SHP77 treated with DMSO at 0.1 percent for 48 hours (cell line): ENCODE measurements around the gene CREBZF.
"Not testable (repeated sequence)": the region's sequence is repeated elsewhere in the genome, so short reads cannot be mapped to it uniquely, and the experiment has no call there.

ENCODE experiments used
- DNase-seq: peaks from one replicate; lab custom pipeline; 2025; lab: John Stamatoyannopoulos, UW

The CREBZF gene

DNA sequence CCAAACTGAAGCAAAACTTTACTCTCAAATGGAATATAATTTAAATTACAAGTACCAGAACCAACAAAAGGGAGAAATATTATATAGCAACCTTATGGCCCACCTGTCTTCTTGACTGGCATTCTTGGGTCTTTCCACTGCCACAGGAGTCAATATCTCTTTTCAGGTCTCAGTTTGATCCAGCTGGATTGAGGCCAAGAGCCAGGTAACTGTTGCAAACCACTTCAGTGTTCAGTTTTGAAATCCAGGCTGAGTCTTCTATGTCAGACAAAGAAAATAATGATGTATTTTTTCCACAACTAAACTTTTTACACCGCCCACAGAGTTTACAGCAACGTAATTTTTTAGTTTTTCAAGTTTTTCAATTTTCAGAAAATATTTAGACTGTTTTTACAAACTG lies 38.4 kb downstream of the CREBZF start:
- DNase-seq, result no peak

DNA sequence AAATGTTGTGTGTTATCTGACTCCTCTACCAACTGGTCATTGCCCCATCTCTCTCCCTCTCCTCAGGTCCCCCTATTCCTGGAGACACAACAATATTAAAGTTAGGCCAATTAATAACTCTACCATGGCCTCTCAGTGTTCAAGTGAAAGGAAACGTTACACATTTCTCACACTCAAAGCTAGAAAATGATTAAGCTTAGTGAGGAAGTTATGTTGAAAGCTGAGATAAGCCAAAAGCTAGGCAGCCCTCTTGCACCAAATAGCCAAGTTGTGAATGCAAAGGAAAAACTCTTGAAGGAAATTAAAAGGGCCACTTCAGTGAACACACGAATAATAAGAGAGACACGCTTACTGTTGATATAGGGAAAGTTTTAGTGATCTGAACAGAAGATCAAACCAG lies 44.7 kb downstream of the CREBZF start:
- DNase-seq, result no peak

DNA sequence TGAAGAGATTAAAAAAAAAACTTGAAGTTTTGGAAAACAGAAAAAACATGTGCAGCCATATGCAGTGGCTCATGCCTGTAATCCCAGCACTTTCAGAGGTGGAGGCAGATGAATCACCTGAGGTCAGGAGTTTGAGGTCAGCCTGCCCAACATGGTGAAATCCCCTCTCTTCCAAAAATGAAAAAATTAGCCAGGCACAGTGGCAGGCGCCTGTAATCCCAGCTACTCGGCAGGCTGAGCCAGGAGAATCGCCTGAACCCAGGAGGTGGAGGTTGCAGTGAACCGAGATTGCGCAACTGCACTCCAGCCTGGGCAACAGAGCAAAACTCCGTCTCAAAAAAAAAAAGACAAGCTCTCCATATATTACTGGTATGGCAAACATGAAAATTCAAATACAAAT lies 45.4 kb downstream of the CREBZF start:
- no peak for DNase-seq

DNA sequence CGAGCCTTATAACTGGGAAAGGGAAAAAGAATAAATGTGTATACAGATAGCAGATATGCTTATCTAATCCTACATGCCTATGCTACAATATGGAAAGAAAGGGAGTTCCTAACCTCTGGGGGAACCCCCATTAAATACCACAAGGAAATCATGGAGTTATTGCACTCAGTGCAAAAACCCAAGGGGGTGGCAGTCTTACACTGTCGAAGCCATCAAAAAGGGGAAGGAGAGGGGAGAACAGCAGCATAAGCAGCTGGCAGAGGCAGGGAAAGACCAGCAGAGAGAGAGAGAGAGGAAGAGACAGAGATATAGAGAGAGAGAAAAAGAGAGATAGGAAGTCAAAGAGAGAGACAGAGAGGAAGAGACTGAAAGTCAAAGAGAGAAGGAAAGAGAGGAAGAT lies 53.3 kb downstream of the CREBZF start:
- not testable (repeated sequence) for DNase-seq
